ENCODE measurements around the gene SYNPR. TPM values are rescaled to one million over a fixed set of nuclear protein-coding genes. Genes with fewer than 3 reads are reported as not detected.

Gene SYNPR
- polyA plus RNA-seq, 1 donor from 2014 or later = 2.0 TPM

DNA sequence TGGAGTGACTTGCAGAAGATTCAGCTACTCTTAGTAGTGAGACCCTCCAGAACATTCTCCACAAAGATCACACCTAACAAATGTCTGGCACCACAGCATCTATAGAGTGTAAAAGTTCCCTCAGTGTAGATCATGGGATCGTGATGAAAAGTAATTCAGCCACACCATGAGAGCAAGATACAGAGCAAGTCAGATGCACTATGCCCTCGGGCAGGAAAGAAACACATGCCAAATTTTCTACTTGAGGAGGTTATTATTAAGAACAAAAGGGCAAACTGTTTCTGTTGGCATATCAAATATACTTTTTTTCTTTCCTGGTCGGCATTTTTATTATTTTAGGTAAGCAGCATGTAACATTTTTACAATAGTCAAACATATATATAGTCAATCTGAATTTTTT lies 329.6 kb downstream of the SYNPR start:
- no peaks in the 10 kb centered on the region for H3F3A ChIP-seq (ENCODE audit: insufficient read depth, low read length, poor library complexity, severe bottlenecking)
- H3K79me2 ChIP-seq (replicated peaks; ENCODE audit: insufficient read depth, low read length) = no peaks in the 10 kb centered on the region
- no peak overlapping the region for H3K9ac ChIP-seq (ENCODE audit: low read length)
- TF ChIP-seq EP300 (conservative IDR thresholded peaks at IDR 0.05; ENCODE audit: poor library complexity, severe bottlenecking) = no peak
- TF ChIP-seq, protein P1, sequence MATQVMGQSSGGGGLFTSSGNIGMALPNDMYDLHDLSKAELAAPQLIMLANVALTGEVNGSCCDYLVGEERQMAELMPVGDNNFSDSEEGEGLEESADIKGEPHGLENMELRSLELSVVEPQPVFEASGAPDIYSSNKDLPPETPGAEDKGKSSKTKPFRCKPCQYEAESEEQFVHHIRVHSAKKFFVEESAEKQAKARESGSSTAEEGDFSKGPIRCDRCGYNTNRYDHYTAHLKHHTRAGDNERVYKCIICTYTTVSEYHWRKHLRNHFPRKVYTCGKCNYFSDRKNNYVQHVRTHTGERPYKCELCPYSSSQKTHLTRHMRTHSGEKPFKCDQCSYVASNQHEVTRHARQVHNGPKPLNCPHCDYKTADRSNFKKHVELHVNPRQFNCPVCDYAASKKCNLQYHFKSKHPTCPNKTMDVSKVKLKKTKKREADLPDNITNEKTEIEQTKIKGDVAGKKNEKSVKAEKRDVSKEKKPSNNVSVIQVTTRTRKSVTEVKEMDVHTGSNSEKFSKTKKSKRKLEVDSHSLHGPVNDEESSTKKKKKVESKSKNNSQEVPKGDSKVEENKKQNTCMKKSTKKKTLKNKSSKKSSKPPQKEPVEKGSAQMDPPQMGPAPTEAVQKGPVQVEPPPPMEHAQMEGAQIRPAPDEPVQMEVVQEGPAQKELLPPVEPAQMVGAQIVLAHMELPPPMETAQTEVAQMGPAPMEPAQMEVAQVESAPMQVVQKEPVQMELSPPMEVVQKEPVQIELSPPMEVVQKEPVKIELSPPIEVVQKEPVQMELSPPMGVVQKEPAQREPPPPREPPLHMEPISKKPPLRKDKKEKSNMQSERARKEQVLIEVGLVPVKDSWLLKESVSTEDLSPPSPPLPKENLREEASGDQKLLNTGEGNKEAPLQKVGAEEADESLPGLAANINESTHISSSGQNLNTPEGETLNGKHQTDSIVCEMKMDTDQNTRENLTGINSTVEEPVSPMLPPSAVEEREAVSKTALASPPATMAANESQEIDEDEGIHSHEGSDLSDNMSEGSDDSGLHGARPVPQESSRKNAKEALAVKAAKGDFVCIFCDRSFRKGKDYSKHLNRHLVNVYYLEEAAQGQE (IDR thresholded peaks at IDR 0.05; ENCODE audit: borderline replicate concordance) = no peak
- no peaks in the 10 kb centered on the region for H3K27me3 ChIP-seq (ENCODE audit: insufficient read depth, low read depth, low read length)
- H3K9me2 ChIP-seq (ENCODE audit: insufficient read depth, low read length) = no peaks in the 10 kb centered on the region
- no peak overlapping the region for H3K4me3 ChIP-seq (ENCODE audit: low read length)
- no peaks in the 10 kb centered on the region for H3K9me3 ChIP-seq (ENCODE audit: low read length)
- no peak overlapping the region for H2AFZ ChIP-seq (ENCODE audit: low read depth, low read length)
- H4K20me1 ChIP-seq (ENCODE audit: insufficient read depth) = no peaks in the 10 kb centered on the region
- no peak overlapping the region for H3K27ac ChIP-seq (ENCODE audit: low read length)
- no peaks in the 10 kb centered on the region for H3K36me3 ChIP-seq (ENCODE audit: insufficient read depth, low read length)
- no peak overlapping the region for H3K4me2 ChIP-seq (ENCODE audit: low read length)

DNA sequence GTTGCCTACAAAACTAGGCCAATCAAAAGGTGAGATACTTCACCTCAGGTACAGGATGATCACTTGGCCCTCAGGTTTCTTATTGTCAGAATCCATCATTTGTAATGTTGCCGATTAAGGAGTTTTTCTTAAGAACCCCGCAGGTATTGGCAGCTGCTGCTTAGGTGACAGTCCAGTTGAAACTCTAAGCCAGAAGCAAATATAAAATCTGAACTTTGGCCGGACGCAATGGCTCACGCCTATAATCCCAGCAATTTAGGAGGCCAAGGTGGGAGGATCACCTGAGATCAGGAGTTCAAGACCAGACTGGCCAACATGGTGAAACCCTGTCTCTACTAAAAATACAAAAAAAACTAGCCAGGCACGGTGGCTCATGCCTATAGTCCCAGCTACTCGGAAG lies 331.3 kb downstream of the SYNPR start:
- Histone ChIP-seq H3K27me3 (ENCODE audit: insufficient read depth, low read depth, low read length) (no peaks in the 10 kb centered on the region), H3K27ac (ENCODE audit: low read length) (no peak overlapping the region), H3K4me3 (ENCODE audit: low read length) (no peak overlapping the region), H3K9me2 (ENCODE audit: insufficient read depth, low read length) (no peaks in the 10 kb centered on the region), H3K4me2 (ENCODE audit: low read length) (no peak overlapping the region), H3K9me3 (ENCODE audit: low read length) (no peaks in the 10 kb centered on the region), H3K79me2 (replicated peaks; ENCODE audit: insufficient read depth, low read length) (no peaks in the 10 kb centered on the region), H2AFZ (ENCODE audit: low read depth, low read length) (no peak overlapping the region), H4K20me1 (ENCODE audit: insufficient read depth) (no peaks in the 10 kb centered on the region), H3K9ac (ENCODE audit: low read length) (no peak overlapping the region), H3F3A (ENCODE audit: insufficient read depth, low read length, poor library complexity, severe bottlenecking) (no peaks in the 10 kb centered on the region), H3K36me3 (ENCODE audit: insufficient read depth, low read length) (no peaks in the 10 kb centered on the region)
- TF ChIP-seq EP300 (conservative IDR thresholded peaks at IDR 0.05; ENCODE audit: poor library complexity, severe bottlenecking) (no peak), EZH2 (IDR thresholded peaks at IDR 0.05; ENCODE audit: borderline replicate concordance, insufficient read depth, low read length, poor library complexity, severe bottlenecking) (no peak), RAD21 (conservative IDR thresholded peaks at IDR 0.05) (no peak), SMC3 (conservative IDR thresholded peaks at IDR 0.05; ENCODE audit: poor library complexity) (no peak), MXI1 (conservative IDR thresholded peaks at IDR 0.05; ENCODE audit: poor library complexity, severe bottlenecking) (no peak), TAF1 (IDR thresholded peaks at IDR 0.05; ENCODE audit: low read depth) (no peak), POLR2AphosphoS5 (IDR thresholded peaks at IDR 0.05) (no peak)
- TF ChIP-seq, protein P2, sequence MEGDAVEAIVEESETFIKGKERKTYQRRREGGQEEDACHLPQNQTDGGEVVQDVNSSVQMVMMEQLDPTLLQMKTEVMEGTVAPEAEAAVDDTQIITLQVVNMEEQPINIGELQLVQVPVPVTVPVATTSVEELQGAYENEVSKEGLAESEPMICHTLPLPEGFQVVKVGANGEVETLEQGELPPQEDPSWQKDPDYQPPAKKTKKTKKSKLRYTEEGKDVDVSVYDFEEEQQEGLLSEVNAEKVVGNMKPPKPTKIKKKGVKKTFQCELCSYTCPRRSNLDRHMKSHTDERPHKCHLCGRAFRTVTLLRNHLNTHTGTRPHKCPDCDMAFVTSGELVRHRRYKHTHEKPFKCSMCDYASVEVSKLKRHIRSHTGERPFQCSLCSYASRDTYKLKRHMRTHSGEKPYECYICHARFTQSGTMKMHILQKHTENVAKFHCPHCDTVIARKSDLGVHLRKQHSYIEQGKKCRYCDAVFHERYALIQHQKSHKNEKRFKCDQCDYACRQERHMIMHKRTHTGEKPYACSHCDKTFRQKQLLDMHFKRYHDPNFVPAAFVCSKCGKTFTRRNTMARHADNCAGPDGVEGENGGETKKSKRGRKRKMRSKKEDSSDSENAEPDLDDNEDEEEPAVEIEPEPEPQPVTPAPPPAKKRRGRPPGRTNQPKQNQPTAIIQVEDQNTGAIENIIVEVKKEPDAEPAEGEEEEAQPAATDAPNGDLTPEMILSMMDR (IDR thresholded peaks at IDR 0.05; ENCODE audit: poor library complexity, severe bottlenecking) = no peak

DNA sequence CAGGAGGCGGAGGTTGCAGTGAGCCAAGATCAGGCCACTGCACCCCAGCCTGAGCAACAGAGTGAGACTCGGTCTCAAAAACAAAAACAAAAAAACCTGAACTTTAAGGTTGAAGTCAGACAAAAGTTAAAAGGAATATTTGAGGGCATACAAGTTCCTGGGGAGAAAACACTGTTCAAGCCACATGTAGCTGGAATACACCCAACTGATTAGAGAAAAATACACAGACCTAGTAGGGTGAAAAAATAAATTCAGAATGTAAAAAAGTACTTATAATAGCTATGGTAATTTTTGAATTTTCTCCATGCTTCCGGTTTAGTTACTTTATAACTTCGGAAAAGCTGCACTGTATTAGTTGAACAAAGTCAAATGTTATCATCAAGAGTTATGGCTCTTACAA lies 331.7 kb downstream of the SYNPR start:
- H3K36me3 ChIP-seq (ENCODE audit: insufficient read depth, low read length) = no peaks in the 10 kb centered on the region
- H3K4me3 ChIP-seq (ENCODE audit: low read length) = no peak overlapping the region
- H2AFZ ChIP-seq (ENCODE audit: low read depth, low read length) = no peak overlapping the region
- no peak overlapping the region for H3K9ac ChIP-seq (ENCODE audit: low read length)
- H3K27me3 ChIP-seq (ENCODE audit: insufficient read depth, low read depth, low read length) = no peaks in the 10 kb centered on the region
- H4K20me1 ChIP-seq (ENCODE audit: insufficient read depth) = no peaks in the 10 kb centered on the region
- H3K9me3 ChIP-seq (ENCODE audit: low read length) = no peaks in the 10 kb centered on the region
- H3K9me2 ChIP-seq (ENCODE audit: insufficient read depth, low read length) = no peaks in the 10 kb centered on the region
- no peaks in the 10 kb centered on the region for H3K79me2 ChIP-seq (replicated peaks; ENCODE audit: insufficient read depth, low read length)
- H3K27ac ChIP-seq (ENCODE audit: low read length) = no peak overlapping the region
- no peak overlapping the region for H3K4me2 ChIP-seq (ENCODE audit: low read length)
- TF ChIP-seq, protein P2 (IDR thresholded peaks at IDR 0.05; ENCODE audit: poor library complexity, severe bottlenecking) = no peak
- no peak for TF ChIP-seq POLR2AphosphoS5 (IDR thresholded peaks at IDR 0.05)
- TF ChIP-seq RAD21 (conservative IDR thresholded peaks at IDR 0.05) = no peak
- no peak for TF ChIP-seq EZH2 (IDR thresholded peaks at IDR 0.05; ENCODE audit: borderline replicate concordance, insufficient read depth, low read length, poor library complexity, severe bottlenecking)
- no peak for TF ChIP-seq EP300 (conservative IDR thresholded peaks at IDR 0.05; ENCODE audit: poor library complexity, severe bottlenecking)
- TF ChIP-seq TAF1 (IDR thresholded peaks at IDR 0.05; ENCODE audit: low read depth) = no peak
- TF ChIP-seq MXI1 (conservative IDR thresholded peaks at IDR 0.05; ENCODE audit: poor library complexity, severe bottlenecking) = no peak
- no peak for TF ChIP-seq SMC3 (conservative IDR thresholded peaks at IDR 0.05; ENCODE audit: poor library complexity)
- no peaks in the 10 kb centered on the region for H3F3A ChIP-seq (ENCODE audit: insufficient read depth, low read length, poor library complexity, severe bottlenecking)
